ENCODE measurements around the gene KRTCAP2.

- TF ChIP-seq CTCF (conservative IDR thresholded peaks at IDR 0.05) = no peak
- TF ChIP-seq EZH2 (IDR thresholded peaks at IDR 0.05; ENCODE audit: low read depth) = no peak
Measured at GRCh38 chr1:155192346-155193274, 19.5 kb upstream of the KRTCAP2 start.

Measured in PC-9 (cell line).